Smooth muscle cell of trachea (primary cell): Measurements from ENCODE around the gene HS3ST6. TPM values are rescaled to one million over a fixed set of nuclear protein-coding genes. Genes with fewer than 3 reads are reported as not detected.

Experiments
- total RNA-seq: library from RNA; depleted of rRNA; stranded (reverse); fragments of >200 nt; gene quantifications from 2 replicates; pipeline ENCODE4 v1.2.1, GENCODE V29; 2014

Gene HS3ST6
- total RNA-seq, result not detected in 2 replicates

GRCh38 chr16:1918351-1919326, at the start of gene HS3ST6:
HS3ST6 (minus strand) TSS chr16:1918415; CDS start chr16:1918323, 92 bp downstream.

GRCh38 chr16:1966460-1966859, 48.2 kb upstream of the HS3ST6 start, which contains the start of gene RNF151:
RNF151 (plus strand) TSS chr16:1966856; CDS start chr16:1966882, 26 bp downstream.

GRCh38 chr16:1964506-1965395, 46.5 kb upstream of the HS3ST6 start, which contains the start of gene RPS2:
RPS2 (minus strand) TSS chr16:1964826; CDS start chr16:1964625, 201 bp downstream.

GRCh38 chr16:1959269-1960039, 41.2 kb upstream of the HS3ST6 start, which contains the start of gene NDUFB10:
NDUFB10 (plus strand) TSS chr16:1959538; CDS start chr16:1959625, 87 bp downstream.

GRCh38 chr16:1942810-1943726, 24.9 kb upstream of the HS3ST6 start, which contains the start of gene MSRB1:
MSRB1 (minus strand) TSS chr16:1943199; CDS start chr16:1943156, 43 bp downstream.

GRCh38 chr16:1871974-1872635, 46.1 kb downstream of the HS3ST6 start, which contains the start of gene MEIOB:
MEIOB (minus strand) TSS chr16:1872164; CDS start chr16:1868175, 3,989 bp downstream.

Other genes starting within 250 kb of the HS3ST6 start
- 32.7 and 50.9 TPM in 2 replicates for gene JPT2, start 240.1 kb downstream of the HS3ST6 start, total RNA-seq
- 48.4 and 59.9 TPM in 2 replicates for gene MAPK8IP3, start 212.2 kb downstream of the HS3ST6 start, total RNA-seq
- 47.7 and 66.5 TPM in 2 replicates for gene NME3, start 146.9 kb downstream of the HS3ST6 start, total RNA-seq
- gene EME2, start 145.6 kb downstream of the HS3ST6 start, total RNA-seq, result 13.5 and 18.0 TPM in 2 replicates
- gene MRPS34, start 145.3 kb downstream of the HS3ST6 start, total RNA-seq, result 73.8 and 84.8 TPM in 2 replicates
- 31.3 and 42.3 TPM in 2 replicates for gene SPSB3, start 135.8 kb downstream of the HS3ST6 start, total RNA-seq
- 70.0 and 90.2 TPM in 2 replicates for gene NUBP2, start 135.5 kb downstream of the HS3ST6 start, total RNA-seq
- under 0.01 and 0.15 TPM in 2 replicates for gene IGFALS, start 124.7 kb downstream of the HS3ST6 start, total RNA-seq
- 25.9 and 33.9 TPM in 2 replicates for gene HAGH, start 91.6 kb downstream of the HS3ST6 start, total RNA-seq
- 82.9 and 96.4 TPM in 2 replicates for gene FAHD1, start 91.2 kb downstream of the HS3ST6 start, total RNA-seq
- gene MEIOB, start 46.3 kb downstream of the HS3ST6 start, total RNA-seq, result 0.15 and 0.33 TPM in 2 replicates
- gene MSRB1, start 24.8 kb upstream of the HS3ST6 start, total RNA-seq, result 6.1 TPM in 2 replicates
- gene RPL3L, start 36.3 kb upstream of the HS3ST6 start, total RNA-seq, result not detected in 2 replicates
- 139 and 192 TPM in 2 replicates for gene NDUFB10, start 41.1 kb upstream of the HS3ST6 start, total RNA-seq
- 1,747 and 2,610 TPM in 2 replicates for gene RPS2, start 46.4 kb upstream of the HS3ST6 start, total RNA-seq
- gene RNF151, start 48.4 kb upstream of the HS3ST6 start, total RNA-seq, result not detected in 2 replicates
- 40.2 and 56.6 TPM in 2 replicates for gene TBL3, start 53.6 kb upstream of the HS3ST6 start, total RNA-seq
- gene NOXO1, start 63.1 kb upstream of the HS3ST6 start, total RNA-seq, result 0.15 TPM in 1 of 2 replicates, not detected in the other
- 14.7 and 17.7 TPM in 2 replicates for gene GFER, start 65.8 kb upstream of the HS3ST6 start, total RNA-seq
- 4.8 and 9.4 TPM in 2 replicates for gene SYNGR3, start 71.6 kb upstream of the HS3ST6 start, total RNA-seq
- 27.3 and 27.5 TPM in 2 replicates for gene ZNF598, start 91.4 kb upstream of the HS3ST6 start, total RNA-seq
- 0.29 and 2.5 TPM in 2 replicates for gene NPW, start 101.4 kb upstream of the HS3ST6 start, total RNA-seq
- gene NHERF2, start 108.5 kb upstream of the HS3ST6 start, total RNA-seq, result 30.5 and 60.4 TPM in 2 replicates
- 26.6 and 27.8 TPM in 2 replicates for gene NTHL1, start 129.4 kb upstream of the HS3ST6 start, total RNA-seq
- 70.5 and 85.2 TPM in 2 replicates for gene TSC2, start 129.6 kb upstream of the HS3ST6 start, total RNA-seq
- 184 and 227 TPM in 2 replicates for gene PKD1, start 217.5 kb upstream of the HS3ST6 start, total RNA-seq
- gene RAB26, start 230.2 kb upstream of the HS3ST6 start, total RNA-seq, result 1.2 and 2.9 TPM in 2 replicates
- 59.2 and 92.1 TPM in 2 replicates for gene TRAF7, start 237.4 kb upstream of the HS3ST6 start, total RNA-seq